OCI-LY7 (cell line): ENCODE data around the gene SLC12A3.

ENCODE experiments used
- CTCF ChIP-seq: fragments of 200-600 bp; sonication (generic); conservative IDR thresholded peaks from 2 replicates; pipeline ENCODE4 v1.5.1; 2014; ENCODE audit warnings: mild to moderate bottlenecking, antibody characterized with exemption, low read length, moderate library complexity, mixed read lengths
- EZH2phosphoT487 ChIP-seq: fragments of 200-600 bp; sonication (generic); IDR thresholded peaks from 2 replicates; pipeline ENCODE4 v1.6.1; 2018; ENCODE audit warnings: low read depth, borderline replicate concordance, mild to moderate bottlenecking, mixed run types, antibody characterized with exemption, low read length, moderate library complexity, mixed read lengths

GRCh38 chr16:56862776-56863175 lies 2.2 kb upstream of the SLC12A3 start:
- no peak for TF ChIP-seq CTCF
- no peak for TF ChIP-seq EZH2phosphoT487
